Colonic mucosa (tissue), 4 donors: ENCODE measurements around the gene LAMTOR1. TPM values are rescaled to one million over a fixed set of nuclear protein-coding genes. Genes with fewer than 3 reads are reported as not detected.

Experiments
- DNase-seq: peaks from one replicate; pipeline ENCODE4 v3.0.0-alpha.2; 2020
- H3K27ac ChIP-seq: fragments of 200-600 bp; one replicate; pipeline ENCODE4 v1.8.0; 2021
- H3K27me3 ChIP-seq: fragments of 200-600 bp; one replicate; pipeline ENCODE4 v1.8.0; 2021
- H3K36me3 ChIP-seq: fragments of 200-600 bp; one replicate; pipeline ENCODE4 v1.8.0; 2021
- H3K4me1 ChIP-seq: fragments of 200-600 bp; one replicate; pipeline ENCODE4 v1.8.0; 2021; ENCODE audit warnings: mild to moderate bottlenecking
- H3K4me3 ChIP-seq: fragments of 200-600 bp; one replicate; pipeline ENCODE4 v1.8.0; 2021
- H3K9ac ChIP-seq, 2 donors: one replicate each; pipeline ENCODE4 v1.7.0; 2013; ENCODE audit warnings: control low read depth in 2 of 2, low read depth in 2 of 2, low read length in 2 of 2
- H3K9me3 ChIP-seq: fragments of 200-600 bp; one replicate; pipeline ENCODE4 v1.8.0; 2021
- CTCF ChIP-seq: fragments of 200-600 bp; IDR thresholded peaks from one replicate; pipeline ENCODE4 v1.8.0; 2022; ENCODE audit warnings: antibody characterized with exemption, mild to moderate bottlenecking
- intact Hi-C: fragments of 100-400 bp; cut with DNase I; formaldehyde crosslinking; loops from one replicate; pipeline ENCODE4 v1.14.1; 2022
- total RNA-seq, 2 donors: library from RNA; stranded (reverse); fragmentation: NEBNext Ultra II Directional in 1 of 2; extraction: Animal tissue kit (Norgen Biotek cat#: 25700) in 1 of 2; gene quantifications; one replicate each; pipeline ENCODE4 v1.2.1, GENCODE V29; 2021
- donor health status: healthy.
- donor health status: DM: no; HTN: no; CAD: no.
- donor health status: DM: no; HTN: no; CAD: no.

The LAMTOR1 gene
- total RNA-seq, 2 donors from 2014 or later: 84.9 to 93.4 TPM

GRCh38 chr11:72081184-72081644 is 21.9 kb downstream of the LAMTOR1 start:
- DNase-seq: no peak
- no peak for TF ChIP-seq CTCF
- Histone ChIP-seq H3K4me3 (peak overlapping the region; percentile 76), H3K36me3 (no peaks in the 10 kb centered on the region), H3K9me3 (no peaks in the 10 kb centered on the region), H3K27me3 (no peaks in the 10 kb centered on the region), H3K27ac (peak overlapping the region; percentile 88), H3K4me1 (no peaks in the 10 kb centered on the region), H3K9ac (peak overlapping the region; percentile 66 to 92)
- intact Hi-C loops: no loop called here

- intact Hi-C loops: no loop called here
- peak within 1 kb of the TSS; percentile 66 to 92 for H3K9ac ChIP-seq
- no peaks in the 10 kb centered on the region for H3K36me3 ChIP-seq
- peak within 1 kb of the TSS; percentile 88 for H3K27ac ChIP-seq
- H3K4me1 ChIP-seq: no peaks in the 10 kb centered on the region
- peak within 1 kb of the TSS; percentile 76 for H3K4me3 ChIP-seq
- no peaks in the 10 kb centered on the region for H3K27me3 ChIP-seq
- no peak for TF ChIP-seq CTCF
- DNase-seq: peak; percentile 100
- no peaks in the 10 kb centered on the region for H3K9me3 ChIP-seq
These were observed 22.5 kb downstream of the LAMTOR1 start, which contains the start of the genes LRRC51 and NUMA1 for GRCh38 chr11:72080326-72081183. Gene LRRC51 (plus strand): TSS chr11:72080850. CDS start chr11:72089084, 8,234 bp downstream. Gene NUMA1 (minus strand): TSS chr11:72080542. CDS start chr11:72035943, 44,599 bp downstream.

- Histone ChIP-seq H3K9me3 (no peaks in the 10 kb centered on the region), H3K27me3 (no peaks in the 10 kb centered on the region), H3K36me3 (no peaks in the 10 kb centered on the region), H3K9ac (peak overlapping the region; percentile 51 to 92), H3K27ac (peak overlapping the region; percentile 88), H3K4me1 (no peaks in the 10 kb centered on the region), H3K4me3 (peak overlapping the region; percentile 76)
- TF ChIP-seq CTCF: no peak
- DNase-seq: peak; percentile 41
- intact Hi-C loops: no loop called here
These were observed 23.2 kb downstream of the LAMTOR1 start for GRCh38 chr11:72079819-72080325.

- Histone ChIP-seq H3K9ac (peak overlapping the region in 1 of 2 donors; percentile 92), H3K27me3 (no peaks in the 10 kb centered on the region), H3K4me3 (no peak overlapping the region), H3K36me3 (no peaks in the 10 kb centered on the region), H3K27ac (peak overlapping the region; percentile 88), H3K9me3 (no peaks in the 10 kb centered on the region), H3K4me1 (no peaks in the 10 kb centered on the region)
- DNase-seq: no peak
- TF ChIP-seq CTCF: no peak
- intact Hi-C loops: no loop called here
These were observed 24.6 kb downstream of the LAMTOR1 start for GRCh38 chr11:72078477-72078876.

- intact Hi-C loops: no loop called here
- no peaks in the 10 kb centered on the region for H3K36me3 ChIP-seq
- no peak for DNase-seq
- H3K27ac ChIP-seq: no peak overlapping the region
- H3K27me3 ChIP-seq: no peaks in the 10 kb centered on the region
- no peak overlapping the region for H3K4me3 ChIP-seq
- H3K9ac ChIP-seq: no peak overlapping the region
- no peak for TF ChIP-seq CTCF
- no peaks in the 10 kb centered on the region for H3K4me1 ChIP-seq
- H3K9me3 ChIP-seq: no peaks in the 10 kb centered on the region
These were observed 27.3 kb downstream of the LAMTOR1 start for GRCh38 chr11:72075756-72076155.
